Coronary artery (tissue), 2 donors: ENCODE measurements around the gene POU2AF3.
"Not testable (repeated sequence)": the region's sequence is repeated elsewhere in the genome, so short reads cannot be mapped to it uniquely, and the experiment has no call there.

Experiments used
- DNase-seq: peaks from one replicate; pipeline ENCODE4 v3.0.0-alpha.2; 2017; ENCODE audit warnings: low spot score
- H3K27ac ChIP-seq, 2 donors: fragments of 200-600 bp; sonication (generic); one replicate each; pipeline ENCODE4 v1.5.1; 2016 to 2019
- H3K4me3 ChIP-seq: fragments of 200-600 bp; sonication (generic); 2 replicates; pipeline ENCODE4 v1.5.1; 2016; ENCODE audit warnings: mild to moderate bottlenecking, moderate library complexity
- TF ChIP-seq, protein P1 (sequence below): fragments of 200-600 bp; sonication (generic); IDR thresholded peaks from one replicate; pipeline ENCODE4 v1.5.1; 2019; ENCODE audit warnings: antibody characterized with exemption

POU2AF3 gene

GRCh38 chr11:111264646-111265045 is 33.7 kb upstream of the POU2AF3 start:
- no peak for DNase-seq
- TF ChIP-seq, protein P1, sequence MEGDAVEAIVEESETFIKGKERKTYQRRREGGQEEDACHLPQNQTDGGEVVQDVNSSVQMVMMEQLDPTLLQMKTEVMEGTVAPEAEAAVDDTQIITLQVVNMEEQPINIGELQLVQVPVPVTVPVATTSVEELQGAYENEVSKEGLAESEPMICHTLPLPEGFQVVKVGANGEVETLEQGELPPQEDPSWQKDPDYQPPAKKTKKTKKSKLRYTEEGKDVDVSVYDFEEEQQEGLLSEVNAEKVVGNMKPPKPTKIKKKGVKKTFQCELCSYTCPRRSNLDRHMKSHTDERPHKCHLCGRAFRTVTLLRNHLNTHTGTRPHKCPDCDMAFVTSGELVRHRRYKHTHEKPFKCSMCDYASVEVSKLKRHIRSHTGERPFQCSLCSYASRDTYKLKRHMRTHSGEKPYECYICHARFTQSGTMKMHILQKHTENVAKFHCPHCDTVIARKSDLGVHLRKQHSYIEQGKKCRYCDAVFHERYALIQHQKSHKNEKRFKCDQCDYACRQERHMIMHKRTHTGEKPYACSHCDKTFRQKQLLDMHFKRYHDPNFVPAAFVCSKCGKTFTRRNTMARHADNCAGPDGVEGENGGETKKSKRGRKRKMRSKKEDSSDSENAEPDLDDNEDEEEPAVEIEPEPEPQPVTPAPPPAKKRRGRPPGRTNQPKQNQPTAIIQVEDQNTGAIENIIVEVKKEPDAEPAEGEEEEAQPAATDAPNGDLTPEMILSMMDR = no peak
- Histone ChIP-seq H3K4me3 (no peak overlapping the region), H3K27ac (no peak overlapping the region)

GRCh38 chr11:111265421-111265820 is 32.9 kb upstream of the POU2AF3 start:
- TF ChIP-seq, protein P1 = no peak
- H3K4me3 ChIP-seq = no peak overlapping the region

DNA sequence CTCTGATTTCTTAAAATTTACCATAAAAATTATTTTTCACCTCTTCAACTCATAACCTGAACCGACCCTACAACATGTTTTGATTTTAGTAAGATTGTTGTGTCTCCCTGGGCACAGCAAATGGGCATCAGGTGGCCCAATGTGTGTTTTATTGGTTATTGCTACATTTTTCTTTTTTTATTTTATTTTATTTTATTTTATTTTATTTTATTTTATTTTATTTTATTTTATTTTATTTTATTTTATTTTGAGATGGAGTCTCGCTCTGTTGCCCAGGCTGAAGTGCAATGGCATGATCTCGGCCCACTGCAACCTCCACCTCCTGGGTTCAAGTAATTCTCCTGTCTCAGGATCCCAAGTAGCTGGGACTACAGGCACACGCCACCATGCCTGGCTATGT is 30.0 kb upstream of the POU2AF3 start:
- DNase-seq, H3K27ac ChIP-seq, H3K4me3 ChIP-seq: not testable (repeated sequence)

More at GRCh38 chr11:111265421-111265820, 32.9 kb upstream of the POU2AF3 start:
- H3K27ac ChIP-seq = no peak overlapping the region
- DNase-seq = no peak

DNA sequence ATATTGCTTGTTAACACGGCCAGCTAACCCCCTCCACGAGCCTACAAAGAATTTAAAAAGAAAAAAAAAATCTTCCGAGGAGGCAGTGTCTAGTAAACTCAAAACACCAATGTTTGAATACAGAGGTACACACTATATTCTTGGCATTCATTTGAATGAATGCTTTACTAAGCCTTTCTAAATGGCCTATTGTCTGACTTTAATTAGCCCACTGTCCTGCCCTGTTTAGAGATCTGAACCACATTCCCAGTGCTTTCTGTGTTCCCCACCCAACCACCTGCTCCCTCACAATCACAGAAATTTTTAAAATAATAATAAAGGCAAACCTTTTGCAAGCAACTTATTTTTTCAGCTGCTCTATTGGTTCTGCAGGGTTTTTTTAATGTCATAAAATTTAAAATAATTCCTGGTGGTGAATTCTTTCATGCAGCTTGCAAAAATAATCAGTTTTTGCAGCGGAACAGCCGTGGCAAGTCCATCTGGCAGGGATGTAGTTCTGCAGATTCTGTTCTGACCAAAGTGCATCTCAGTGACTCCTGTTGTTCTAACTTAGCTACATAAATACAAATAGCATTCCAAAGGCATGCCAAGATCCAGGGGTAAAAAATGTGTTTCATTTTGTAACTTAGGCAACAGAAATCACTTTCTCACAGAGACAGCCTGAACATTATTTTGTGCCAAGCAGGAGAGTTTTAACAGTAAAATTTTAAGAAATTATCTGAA is 29.0 kb upstream of the POU2AF3 start:
- DNase-seq = no peak
- TF ChIP-seq, protein P1 = no peak

DNA sequence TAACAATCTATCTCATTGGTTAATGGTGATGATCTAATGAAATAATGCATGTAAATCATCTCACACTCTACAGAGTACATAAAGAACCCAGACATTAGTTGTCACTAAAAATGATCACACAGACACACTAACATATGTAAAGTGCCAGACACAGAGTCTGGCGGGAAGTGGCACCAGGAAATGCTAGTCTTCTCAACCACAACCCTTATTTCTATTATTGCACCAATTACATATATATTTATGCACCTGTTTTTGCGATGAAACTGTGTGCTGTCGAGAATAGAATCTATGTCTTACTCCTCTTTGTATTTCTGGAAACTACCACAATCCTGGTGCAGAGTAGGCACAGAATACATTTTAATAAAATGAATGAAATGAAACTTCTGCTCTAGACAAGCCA is 25.9 kb upstream of the POU2AF3 start:
- Histone ChIP-seq H3K4me3 (no peak overlapping the region), H3K27ac (no peak overlapping the region)
- TF ChIP-seq, protein P1 = no peak
- DNase-seq = no peak

More for the DNA sequence above, 29.0 kb upstream of the POU2AF3 start:
- Histone ChIP-seq H3K4me3 (no peak overlapping the region), H3K27ac (no peak overlapping the region)

DNA sequence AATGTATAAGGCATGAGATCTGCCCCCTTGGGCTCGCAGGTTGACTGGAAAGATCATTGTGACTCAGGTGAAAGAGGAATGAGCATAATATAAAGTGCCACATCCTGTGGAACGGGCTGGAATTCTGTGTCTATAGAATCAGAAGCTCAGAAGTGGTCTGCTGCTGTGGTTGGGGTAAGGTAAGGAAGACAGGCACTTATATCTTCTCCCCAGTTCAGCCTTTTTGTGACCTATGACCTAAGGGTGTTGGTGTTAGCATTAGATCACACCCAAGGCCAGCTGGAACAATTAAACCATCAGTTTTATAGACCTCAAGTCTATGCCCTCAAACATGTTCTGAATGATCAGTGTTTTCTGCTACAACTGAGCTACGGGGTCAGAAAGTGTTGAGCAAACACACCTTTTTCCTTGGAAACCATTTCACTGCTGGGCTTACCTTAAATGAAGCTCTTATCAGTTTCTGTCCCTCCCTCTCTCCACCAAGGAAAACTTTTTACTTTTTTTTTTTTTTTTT is 15.7 kb upstream of the POU2AF3 start:
- H3K27ac ChIP-seq = no peak overlapping the region
- TF ChIP-seq, protein P1 = no peak

GRCh38 chr11:111283945-111284481 is 14.3 kb upstream of the POU2AF3 start:
- TF ChIP-seq, protein P1 = no peak
- Histone ChIP-seq H3K4me3 (no peak overlapping the region), H3K27ac (no peak overlapping the region)
- no peak for DNase-seq

More for the DNA sequence above, 15.7 kb upstream of the POU2AF3 start:
- DNase-seq = no peak
- H3K4me3 ChIP-seq = no peak overlapping the region
